MM.1S (cell line): ENCODE data around the gene GPR143.

ENCODE experiments used
- DNase-seq: peaks from one replicate; pipeline ENCODE4 v3.0.0-alpha.2; 2015
- H2AFZ ChIP-seq: fragments of 300-600 bp; sonication (generic); 2 replicates; pipeline ENCODE4 v1.6.0; 2016; ENCODE audit warnings: antibody characterized with exemption, low read length
- H3F3A ChIP-seq: fragments of 300-600 bp; sonication (generic); 2 replicates; pipeline ENCODE4 v1.6.1; 2016; ENCODE audit warnings: mild to moderate bottlenecking, antibody characterized with exemption, low read length, moderate library complexity, mixed read lengths; ENCODE audit not compliant: insufficient read depth
- H3K27ac ChIP-seq: fragments of 300-600 bp; sonication (generic); 2 replicates; pipeline ENCODE4 v1.5.1; 2016; ENCODE audit warnings: mild to moderate bottlenecking, low read length
- H3K27me3 ChIP-seq: fragments of 300-600 bp; sonication (generic); replicated peaks from 2 replicates; pipeline ENCODE4 v1.6.0; 2016; ENCODE audit warnings: low read length; ENCODE audit not compliant: insufficient read depth
- H3K36me3 ChIP-seq: fragments of 300-600 bp; sonication (generic); replicated peaks from 2 replicates; pipeline ENCODE4 v1.6.1; 2016; ENCODE audit warnings: mild to moderate bottlenecking, low read length, mixed read lengths; ENCODE audit not compliant: insufficient read depth
- H3K4me1 ChIP-seq: fragments of 300-600 bp; sonication (generic); 2 replicates; pipeline ENCODE4 v1.6.1; 2016; ENCODE audit warnings: low read length, mixed read lengths
- H3K4me2 ChIP-seq: fragments of 300-600 bp; sonication (generic); 2 replicates; pipeline ENCODE4 v1.6.0; 2016; ENCODE audit warnings: low read depth, low read length
- H3K4me3 ChIP-seq: fragments of 300-600 bp; sonication (generic); 2 replicates; pipeline ENCODE4 v1.5.1; 2016; ENCODE audit warnings: low read length, mixed read lengths
- H3K79me2 ChIP-seq: fragments of 300-600 bp; sonication (generic); 2 replicates; pipeline ENCODE4 v1.6.1; 2016; ENCODE audit warnings: mixed run types, low read length, mixed read lengths
- H3K9ac ChIP-seq: fragments of 300-600 bp; sonication (generic); 2 replicates; pipeline ENCODE4 v1.6.1; 2016; ENCODE audit warnings: low read length, mixed read lengths
- H3K9me2 ChIP-seq: fragments of 300-600 bp; sonication (generic); replicated peaks from 2 replicates; pipeline ENCODE4 v1.6.1; 2016; ENCODE audit warnings: mild to moderate bottlenecking, low read length, mixed read lengths; ENCODE audit not compliant: insufficient read depth
- H3K9me3 ChIP-seq: fragments of 300-600 bp; sonication (generic); replicated peaks from 2 replicates; pipeline ENCODE4 v1.6.1; 2016; ENCODE audit warnings: mild to moderate bottlenecking, low read length, mixed read lengths; ENCODE audit not compliant: insufficient read depth
- H4K20me1 ChIP-seq: fragments of 300-600 bp; sonication (generic); 2 replicates; pipeline ENCODE4 v1.6.1; 2016; ENCODE audit warnings: mild to moderate bottlenecking, low read length, moderate library complexity, mixed read lengths; ENCODE audit not compliant: insufficient read depth
- EZH2 ChIP-seq: fragments of 300-600 bp; sonication (generic); optimal IDR thresholded peaks from 2 replicates; pipeline ENCODE3; 2017; ENCODE audit warnings: low read depth, mild to moderate bottlenecking, antibody characterized with exemption, low read length, mixed read lengths
- EZH2phosphoT487 ChIP-seq: fragments of 300-600 bp; sonication (generic); IDR thresholded peaks from 2 replicates; pipeline ENCODE4 v1.6.1; 2018; ENCODE audit warnings: antibody characterized with exemption, low read length
- TF ChIP-seq, protein P1 (sequence below): fragments of 300-600 bp; sonication (generic); IDR thresholded peaks from 2 replicates; pipeline ENCODE4 v1.5.1; 2016; ENCODE audit warnings: antibody characterized with exemption, low read length, mixed read lengths

The GPR143 gene

DNA sequence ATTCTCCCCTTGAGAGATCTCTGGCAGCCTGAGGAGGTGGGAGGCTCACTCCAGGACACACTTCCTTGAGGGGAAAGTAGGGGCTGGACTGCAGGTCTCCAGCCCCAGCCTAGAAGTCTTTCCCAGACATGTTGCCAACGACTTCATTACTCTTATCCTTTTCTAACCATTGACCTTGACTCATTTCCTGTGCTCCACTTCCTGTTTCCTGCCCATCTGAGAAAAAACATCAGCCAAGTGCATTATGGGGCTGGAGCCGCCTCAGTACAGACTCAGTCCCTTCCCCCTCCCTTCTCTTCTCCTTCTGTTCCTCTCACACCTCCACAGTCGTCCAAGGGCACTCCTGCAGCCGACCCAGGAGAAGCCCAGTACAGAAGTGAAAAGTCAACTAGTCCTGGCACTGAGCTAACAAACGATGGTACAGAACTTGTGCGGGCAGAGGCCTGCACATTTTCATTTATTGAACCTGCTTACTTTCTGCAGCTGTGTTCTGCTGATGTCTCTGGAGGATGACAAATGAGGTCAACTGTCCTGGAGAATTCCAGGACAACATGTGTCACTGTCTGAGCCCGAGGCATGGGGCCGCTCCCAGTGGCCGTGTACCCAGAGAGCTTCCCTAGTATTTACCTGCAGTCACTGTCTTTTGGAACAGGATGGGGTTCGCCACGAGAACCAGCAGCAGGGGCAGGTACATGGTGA lies 20.1 kb downstream of the GPR143 start:
- Histone ChIP-seq H3K9ac (no peak overlapping the region), H3K4me3 (no peak overlapping the region), H3K4me2 (no peak overlapping the region), H3K27me3 (no peaks in the 10 kb centered on the region), H3K27ac (no peak overlapping the region), H4K20me1 (no peaks in the 10 kb centered on the region), H3K36me3 (no peaks in the 10 kb centered on the region), H3K9me2 (no peaks in the 10 kb centered on the region), H3K9me3 (no peaks in the 10 kb centered on the region), H3K79me2 (no peaks in the 10 kb centered on the region), H2AFZ (no peak overlapping the region), H3F3A (no peaks in the 10 kb centered on the region), H3K4me1 (no peaks in the 10 kb centered on the region)
- DNase-seq = no peak
- no peak for TF ChIP-seq EZH2phosphoT487
- no peak for TF ChIP-seq EZH2
- TF ChIP-seq, protein P1, sequence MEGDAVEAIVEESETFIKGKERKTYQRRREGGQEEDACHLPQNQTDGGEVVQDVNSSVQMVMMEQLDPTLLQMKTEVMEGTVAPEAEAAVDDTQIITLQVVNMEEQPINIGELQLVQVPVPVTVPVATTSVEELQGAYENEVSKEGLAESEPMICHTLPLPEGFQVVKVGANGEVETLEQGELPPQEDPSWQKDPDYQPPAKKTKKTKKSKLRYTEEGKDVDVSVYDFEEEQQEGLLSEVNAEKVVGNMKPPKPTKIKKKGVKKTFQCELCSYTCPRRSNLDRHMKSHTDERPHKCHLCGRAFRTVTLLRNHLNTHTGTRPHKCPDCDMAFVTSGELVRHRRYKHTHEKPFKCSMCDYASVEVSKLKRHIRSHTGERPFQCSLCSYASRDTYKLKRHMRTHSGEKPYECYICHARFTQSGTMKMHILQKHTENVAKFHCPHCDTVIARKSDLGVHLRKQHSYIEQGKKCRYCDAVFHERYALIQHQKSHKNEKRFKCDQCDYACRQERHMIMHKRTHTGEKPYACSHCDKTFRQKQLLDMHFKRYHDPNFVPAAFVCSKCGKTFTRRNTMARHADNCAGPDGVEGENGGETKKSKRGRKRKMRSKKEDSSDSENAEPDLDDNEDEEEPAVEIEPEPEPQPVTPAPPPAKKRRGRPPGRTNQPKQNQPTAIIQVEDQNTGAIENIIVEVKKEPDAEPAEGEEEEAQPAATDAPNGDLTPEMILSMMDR = no peak

DNA sequence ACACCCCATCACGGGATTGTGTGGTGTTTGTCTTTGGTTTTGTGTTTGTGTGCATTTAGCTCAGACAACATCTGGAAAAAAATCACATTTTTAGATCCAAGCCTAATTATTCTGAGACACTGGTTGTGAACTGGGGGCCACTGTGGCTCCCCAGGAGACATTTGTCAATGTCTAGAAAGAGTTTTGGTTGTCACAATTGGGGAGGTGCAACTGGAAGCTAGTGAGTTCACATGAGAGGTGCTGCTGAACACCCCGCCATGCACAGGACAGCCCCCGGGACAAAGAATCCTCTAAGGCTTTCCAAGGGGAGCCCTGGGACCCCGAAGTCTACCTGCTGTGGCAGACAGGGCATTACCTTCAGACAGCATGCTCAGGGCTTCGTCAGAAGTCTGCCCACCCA lies 26.5 kb downstream of the GPR143 start:
- H2AFZ ChIP-seq = no peak overlapping the region
- DNase-seq = no peak
- TF ChIP-seq EZH2 (no peak), EZH2phosphoT487 (no peak)
- TF ChIP-seq, protein P1 = no peak
- H3K9me2 ChIP-seq = no peaks in the 10 kb centered on the region
- H3K79me2 ChIP-seq = no peaks in the 10 kb centered on the region
- no peaks in the 10 kb centered on the region for H3K36me3 ChIP-seq
- H3K9ac ChIP-seq = no peak overlapping the region
- H3K4me1 ChIP-seq = no peaks in the 10 kb centered on the region
- no peaks in the 10 kb centered on the region for H3F3A ChIP-seq
- H3K27ac ChIP-seq = no peak overlapping the region
- H4K20me1 ChIP-seq = no peaks in the 10 kb centered on the region
- no peaks in the 10 kb centered on the region for H3K27me3 ChIP-seq
- no peaks in the 10 kb centered on the region for H3K9me3 ChIP-seq
- no peak overlapping the region for H3K4me3 ChIP-seq
- H3K4me2 ChIP-seq = no peak overlapping the region

DNA sequence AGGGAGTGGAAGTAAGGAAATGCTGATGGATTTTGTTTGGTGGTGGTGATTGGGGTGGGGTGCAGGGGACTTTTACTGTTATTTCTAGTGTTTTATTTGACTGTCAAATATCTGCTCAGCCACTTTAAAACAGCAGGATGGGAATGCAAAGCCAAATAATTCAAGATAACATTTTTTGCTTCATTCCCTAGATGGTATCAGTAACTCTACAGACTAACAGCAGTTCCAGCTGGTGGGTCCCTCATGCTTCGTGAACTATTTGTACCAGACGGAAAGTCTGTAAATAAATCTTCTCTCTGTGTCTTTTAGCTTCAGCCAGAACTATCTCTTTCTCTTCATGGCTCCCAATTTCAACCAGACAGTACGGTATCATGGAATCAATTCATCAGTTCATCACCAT lies 27.5 kb downstream of the GPR143 start:
- TF ChIP-seq, protein P1 = no peak
- TF ChIP-seq EZH2 = no peak
- no peak for TF ChIP-seq EZH2phosphoT487
- Histone ChIP-seq H3K9ac (no peak overlapping the region), H3K9me2 (no peaks in the 10 kb centered on the region), H3K79me2 (no peaks in the 10 kb centered on the region), H3K4me1 (no peaks in the 10 kb centered on the region), H3K27ac (no peak overlapping the region), H3K27me3 (no peaks in the 10 kb centered on the region), H3K4me2 (no peak overlapping the region), H4K20me1 (no peaks in the 10 kb centered on the region), H3K9me3 (no peaks in the 10 kb centered on the region), H3K36me3 (no peaks in the 10 kb centered on the region), H2AFZ (no peak overlapping the region), H3K4me3 (no peak overlapping the region), H3F3A (no peaks in the 10 kb centered on the region)
- DNase-seq = no peak
